Retinal pigment epithelial cell (primary cell): ENCODE measurements around the gene CENPT.

Experiments
- DNase-seq: peaks from one replicate; pipeline ENCODE4 v3.0.0-alpha.2; 2010; ENCODE audit warnings: low read depth
- H3K4me3 ChIP-seq: 2 replicates; pipeline ENCODE4 v1.5.1; 2011; ENCODE audit warnings: mild to moderate bottlenecking, low read length, control low read depth, moderate library complexity
- CTCF ChIP-seq: conservative IDR thresholded peaks from 2 replicates; pipeline ENCODE4 v1.5.1; 2011; ENCODE audit warnings: low read depth, low read length, control low read depth, inconsistent platforms

CENPT gene

GRCh38 chr16:67848118-67848517 is 625 bp upstream of the CENPT start:
- no peak for DNase-seq
- H3K4me3 ChIP-seq, result peak overlapping the region; percentile 88
- TF ChIP-seq CTCF, result no peak

GRCh38 chr16:67846320-67847063 is 1.0 kb downstream of the CENPT start, which contains the start of gene NUTF2:
Gene NUTF2 (plus strand): TSS chr16:67846933. CDS start chr16:67865131, 18,198 bp downstream.
- H3K4me3 ChIP-seq, result peak within 1 kb of the TSS; percentile 88
- peak; percentile 70 for DNase-seq
- TF ChIP-seq CTCF, result no peak

GRCh38 chr16:67846063-67846319 is 1.5 kb downstream of the CENPT start:
- no peak for TF ChIP-seq CTCF
- H3K4me3 ChIP-seq, result peak overlapping the region; percentile 88
- DNase-seq, result no peak

GRCh38 chr16:67845291-67846062 is 2.0 kb downstream of the CENPT start:
- H3K4me3 ChIP-seq, result peak overlapping the region; percentile 88
- no peak for DNase-seq
- no peak for TF ChIP-seq CTCF

- DNase-seq, result no peak
- TF ChIP-seq CTCF, result peak; percentile 17
- H3K4me3 ChIP-seq, result no peak overlapping the region
Measured at GRCh38 chr16:67844497-67844896, 3.0 kb downstream of the CENPT start.

GRCh38 chr16:67843343-67843765 is 4.1 kb downstream of the CENPT start:
- peak overlapping the region; percentile 96 for H3K4me3 ChIP-seq
- no peak for DNase-seq
- TF ChIP-seq CTCF, result no peak
